ENCODE measurements around the gene GRP. TPM values are rescaled to one million over a fixed set of nuclear protein-coding genes. Genes with fewer than 3 reads are reported as not detected.

GRP gene
- total RNA-seq, 1 donor from 2014 or later = 1.2 TPM

DNA sequence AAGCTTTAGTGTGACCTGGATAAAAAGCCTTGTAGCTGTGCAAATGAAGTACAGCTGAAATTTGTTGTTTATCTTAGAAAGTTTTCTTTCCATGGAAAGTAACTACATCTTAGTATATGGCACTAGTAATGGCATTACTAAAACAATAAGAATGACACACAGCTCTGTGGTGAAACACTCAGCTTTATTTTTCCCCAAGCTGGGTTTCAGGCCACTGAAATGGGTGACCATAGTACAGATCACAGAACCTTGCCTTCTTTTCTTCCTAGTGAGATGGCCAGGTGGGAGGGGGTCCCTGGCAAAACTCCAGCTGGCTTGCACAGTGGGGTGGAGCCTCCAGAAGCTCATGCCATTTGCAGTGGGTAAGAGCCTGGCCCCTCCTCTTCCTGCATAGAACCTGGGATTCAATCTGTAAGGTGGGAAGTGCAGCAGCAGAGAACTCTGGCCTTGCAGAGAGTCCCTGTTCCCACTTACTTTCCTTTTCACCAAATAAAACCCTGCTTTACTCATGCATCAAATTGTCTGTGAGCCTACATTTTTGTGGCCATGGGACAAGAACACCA is 17.6 kb upstream of the GRP start:
- no peak for DNase-seq (ENCODE audit: extremely low spot score, unreplicated experiment)
- no peaks in the 10 kb centered on the region for H3K9me3 Mint-ChIP-seq
- no peaks in the 10 kb centered on the region for H3K36me3 Mint-ChIP-seq
- H3K4me3 Mint-ChIP-seq = no peak overlapping the region
- TF ChIP-seq CTCF (conservative IDR thresholded peaks at IDR 0.05) = no peak
- H3K27ac Mint-ChIP-seq = no peak overlapping the region
- H3K4me1 Mint-ChIP-seq (ENCODE audit: unreplicated experiment) = no peaks in the 10 kb centered on the region
- H3K27me3 Mint-ChIP-seq = peaks cover 48% of the 10 kb centered on the region

DNA sequence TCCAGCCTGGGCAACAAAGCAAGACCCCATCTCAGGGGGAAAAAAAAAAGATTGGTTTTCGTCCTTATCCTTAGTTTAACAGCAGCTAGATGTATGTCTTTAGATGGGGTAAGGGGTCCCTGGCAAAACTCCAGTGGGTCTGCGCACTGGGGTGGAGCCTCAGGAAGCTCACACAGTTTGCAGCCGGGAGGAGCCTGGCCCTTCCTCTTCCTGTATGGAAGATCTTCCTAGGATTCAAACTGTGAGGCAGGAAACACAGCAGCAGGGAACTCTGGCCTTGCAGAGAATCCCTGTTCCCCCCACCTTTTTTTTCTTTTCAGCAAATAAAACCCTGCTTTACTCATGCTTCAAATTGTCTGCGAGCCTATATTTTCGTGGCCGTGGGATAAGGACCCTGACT is 12.5 kb upstream of the GRP start:
- no peak for TF ChIP-seq CTCF (conservative IDR thresholded peaks at IDR 0.05)

DNA sequence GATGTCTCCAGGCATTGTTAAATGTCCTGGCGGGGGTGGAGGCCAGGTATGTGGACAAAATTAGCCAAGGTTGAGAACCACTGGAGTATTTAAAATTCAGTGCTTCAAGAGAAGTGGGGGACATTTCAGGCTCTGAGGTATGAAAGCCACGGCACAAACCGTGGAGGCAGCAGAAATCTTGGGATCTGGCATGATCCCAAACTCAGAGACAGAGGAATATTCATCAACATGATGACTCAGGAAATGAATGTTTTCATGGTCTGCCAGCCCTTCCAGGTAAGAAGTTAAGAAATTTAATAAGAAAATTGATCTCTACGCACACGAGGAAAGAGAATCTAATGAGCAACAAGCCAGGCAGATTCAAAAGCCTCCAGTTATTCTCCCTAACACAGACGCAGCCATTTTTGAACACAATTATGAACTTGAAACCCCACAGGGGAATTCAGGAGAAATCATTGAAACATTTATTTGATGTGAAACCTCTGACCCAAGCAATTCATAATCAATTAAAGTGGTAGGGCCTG is 11.3 kb upstream of the GRP start:
- no peak for DNase-seq (ENCODE audit: extremely low spot score, unreplicated experiment)
- peaks cover 10% of the 10 kb centered on the region for H3K4me1 Mint-ChIP-seq (ENCODE audit: unreplicated experiment)
- H3K27ac Mint-ChIP-seq = no peak overlapping the region
- TF ChIP-seq CTCF (conservative IDR thresholded peaks at IDR 0.05) = no peak
- no peaks in the 10 kb centered on the region for H3K9me3 Mint-ChIP-seq
- H3K36me3 Mint-ChIP-seq = no peaks in the 10 kb centered on the region
- H3K4me3 Mint-ChIP-seq = no peak overlapping the region
- peaks cover 39% of the 10 kb centered on the region for H3K27me3 Mint-ChIP-seq

More for the DNA sequence above, 12.5 kb upstream of the GRP start:
- DNase-seq (ENCODE audit: extremely low spot score, unreplicated experiment) = no peak
- Mint-ChIP-seq H3K4me1 (ENCODE audit: unreplicated experiment) (peaks cover 10% of the 10 kb centered on the region), H3K9me3 (no peaks in the 10 kb centered on the region), H3K27ac (no peak overlapping the region), H3K27me3 (peaks cover 36% of the 10 kb centered on the region), H3K36me3 (no peaks in the 10 kb centered on the region), H3K4me3 (no peak overlapping the region)

DNA sequence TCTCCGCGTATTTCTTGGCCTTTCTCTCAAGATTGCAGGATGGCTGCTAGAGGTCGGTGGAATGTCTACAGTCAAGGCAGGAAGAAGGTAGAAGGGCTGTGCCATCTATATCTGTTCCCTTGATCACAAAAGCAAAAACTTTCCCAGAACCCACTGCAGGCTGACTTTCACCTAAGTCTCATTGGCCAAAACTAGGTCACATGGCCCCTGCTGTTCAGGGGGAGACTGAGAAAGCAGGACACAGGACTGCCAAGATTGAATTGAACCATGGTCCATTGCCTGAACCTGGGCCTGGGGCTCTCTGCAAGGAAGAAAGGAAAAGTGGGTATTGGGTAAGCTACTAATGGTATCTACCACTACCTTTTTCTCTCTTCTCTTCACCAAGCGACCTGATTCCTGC is 9.7 kb upstream of the GRP start:
- no peaks in the 10 kb centered on the region for H3K36me3 Mint-ChIP-seq
- H3K4me1 Mint-ChIP-seq (ENCODE audit: unreplicated experiment) = peaks cover 10% of the 10 kb centered on the region
- no peak for TF ChIP-seq CTCF (conservative IDR thresholded peaks at IDR 0.05)
- peaks cover 48% of the 10 kb centered on the region for H3K27me3 Mint-ChIP-seq
- H3K27ac Mint-ChIP-seq = no peak overlapping the region
- DNase-seq (ENCODE audit: extremely low spot score, unreplicated experiment) = no peak
- H3K4me3 Mint-ChIP-seq = no peak overlapping the region
- H3K9me3 Mint-ChIP-seq = no peaks in the 10 kb centered on the region

GRCh38 chr18:59211629-59212028 is 8.3 kb upstream of the GRP start:
- Mint-ChIP-seq H3K27ac (no peak overlapping the region), H3K36me3 (no peaks in the 10 kb centered on the region), H3K4me1 (ENCODE audit: unreplicated experiment) (peaks cover 10% of the 10 kb centered on the region), H3K27me3 (peaks cover 61% of the 10 kb centered on the region), H3K4me3 (no peak overlapping the region), H3K9me3 (no peaks in the 10 kb centered on the region)
- DNase-seq (ENCODE audit: extremely low spot score, unreplicated experiment) = no peak
- TF ChIP-seq CTCF (conservative IDR thresholded peaks at IDR 0.05) = no peak
